GM18511 (cell line): ENCODE measurements around the gene DCAF7.

ENCODE experiments used
- ATAC-seq: cut with Tn5 transposase; IDR thresholded peaks from one replicate; pipeline ENCODE4 v1.9.1; 2021; ENCODE audit warnings: mild to moderate bottlenecking, moderate library complexity; ENCODE audit not compliant: unreplicated experiment

DCAF7 gene, protein sequence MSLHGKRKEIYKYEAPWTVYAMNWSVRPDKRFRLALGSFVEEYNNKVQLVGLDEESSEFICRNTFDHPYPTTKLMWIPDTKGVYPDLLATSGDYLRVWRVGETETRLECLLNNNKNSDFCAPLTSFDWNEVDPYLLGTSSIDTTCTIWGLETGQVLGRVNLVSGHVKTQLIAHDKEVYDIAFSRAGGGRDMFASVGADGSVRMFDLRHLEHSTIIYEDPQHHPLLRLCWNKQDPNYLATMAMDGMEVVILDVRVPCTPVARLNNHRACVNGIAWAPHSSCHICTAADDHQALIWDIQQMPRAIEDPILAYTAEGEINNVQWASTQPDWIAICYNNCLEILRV

DNA sequence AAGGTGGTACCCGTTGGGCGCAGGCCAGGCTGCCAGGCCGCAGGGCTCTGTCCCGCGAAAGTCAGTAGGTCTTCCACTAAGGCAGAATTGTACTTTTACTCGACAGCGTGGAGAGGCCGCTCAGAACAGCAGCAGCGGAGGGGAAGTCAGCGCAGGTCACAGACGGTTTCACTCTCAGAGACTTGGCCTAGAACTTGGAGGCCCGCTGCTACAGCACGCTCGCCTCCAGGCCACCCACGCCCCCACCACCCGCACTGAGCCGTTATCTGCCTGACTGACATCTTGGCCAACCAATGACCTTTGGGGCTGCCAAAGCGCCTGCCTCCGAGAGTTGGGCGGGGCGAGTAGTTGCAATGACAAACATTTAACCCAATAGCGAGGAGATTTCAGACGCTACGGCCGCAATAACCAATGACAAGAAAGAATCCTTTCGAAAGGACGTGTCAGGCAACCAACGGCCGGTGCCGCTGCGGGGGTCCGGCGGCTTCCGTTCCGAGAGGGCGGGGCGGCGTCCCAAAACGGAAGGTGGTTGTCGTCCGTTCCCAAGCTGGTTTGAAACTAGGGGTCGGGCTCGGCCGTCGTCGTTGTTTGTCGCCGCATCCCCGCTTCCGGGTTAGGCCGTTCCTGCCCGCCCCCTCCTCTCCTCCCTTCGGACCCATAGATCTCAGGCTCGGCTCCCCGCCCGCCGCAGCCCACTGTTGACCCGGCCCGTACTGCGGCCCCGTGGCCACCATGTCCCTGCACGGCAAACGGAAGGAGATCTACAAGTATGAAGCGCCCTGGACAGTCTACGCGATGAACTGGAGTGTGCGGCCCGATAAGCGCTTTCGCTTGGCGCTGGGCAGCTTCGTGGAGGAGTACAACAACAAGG, at the start of gene DCAF7:
Gene DCAF7, plus strand, starts transcription at position 532 of the 871 bp plus-strand sequence. Its CDS starts 201 bp downstream, at position 733.
- peak; percentile 96 for ATAC-seq

DNA sequence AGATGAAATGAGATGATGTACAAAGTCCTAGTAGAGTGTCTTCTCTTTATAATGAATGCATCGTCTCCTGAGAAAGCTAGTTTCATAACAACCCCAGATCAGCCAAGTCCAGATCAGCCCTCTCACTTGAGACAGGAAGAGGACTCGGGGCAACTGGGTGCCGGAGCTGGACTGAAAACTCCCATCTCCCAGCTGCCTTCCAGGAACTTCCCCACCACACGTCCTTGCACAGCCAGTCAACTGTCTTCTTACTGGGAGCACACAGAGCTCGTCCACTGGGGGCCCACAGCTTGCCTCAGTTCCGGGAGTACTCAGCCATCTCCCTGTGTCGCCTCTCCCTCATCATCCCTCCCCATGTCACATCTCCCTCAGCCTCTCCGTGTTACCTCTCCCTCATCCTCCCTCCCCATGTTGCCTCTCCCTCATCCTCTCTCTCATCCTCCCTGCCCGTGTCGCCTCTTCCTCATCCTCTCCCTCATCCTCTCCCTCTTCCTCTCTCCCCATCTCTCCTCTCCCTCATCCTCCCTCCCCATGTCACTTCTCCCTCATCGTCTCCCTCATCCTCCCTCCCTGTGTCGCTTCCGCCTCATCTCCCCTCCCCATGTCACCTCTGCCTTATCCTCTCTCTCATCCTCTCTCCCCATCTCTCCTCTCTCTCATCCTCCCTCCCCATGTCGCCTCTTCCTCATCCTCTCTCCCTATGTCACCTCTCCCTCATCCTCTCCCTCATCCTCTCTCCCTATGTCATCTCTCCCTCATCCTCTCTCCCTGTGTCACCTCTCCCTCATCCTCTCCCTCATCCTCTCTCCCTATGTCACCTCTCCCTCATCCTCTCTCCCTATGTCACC, 49.5 kb upstream of the DCAF7 start:
- no peak for ATAC-seq

DNA sequence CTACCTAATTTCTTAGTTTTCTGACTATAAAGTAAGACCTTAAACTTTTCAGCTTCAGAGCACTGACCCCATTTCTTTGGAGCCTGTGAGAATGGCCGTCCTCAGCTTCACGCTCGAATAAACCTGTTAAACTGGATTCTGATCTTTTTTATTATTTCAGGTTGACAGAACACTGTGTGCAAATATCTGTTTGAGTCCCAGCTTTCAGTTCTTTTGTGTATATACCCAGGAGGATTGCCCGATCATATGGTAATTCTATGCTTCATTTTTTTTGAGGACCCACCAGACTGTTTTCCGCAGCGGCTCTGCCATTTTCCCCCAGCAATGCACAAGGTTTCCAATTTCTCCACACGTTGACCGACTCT, 47.0 kb upstream of the DCAF7 start:
- ATAC-seq: no peak

DNA sequence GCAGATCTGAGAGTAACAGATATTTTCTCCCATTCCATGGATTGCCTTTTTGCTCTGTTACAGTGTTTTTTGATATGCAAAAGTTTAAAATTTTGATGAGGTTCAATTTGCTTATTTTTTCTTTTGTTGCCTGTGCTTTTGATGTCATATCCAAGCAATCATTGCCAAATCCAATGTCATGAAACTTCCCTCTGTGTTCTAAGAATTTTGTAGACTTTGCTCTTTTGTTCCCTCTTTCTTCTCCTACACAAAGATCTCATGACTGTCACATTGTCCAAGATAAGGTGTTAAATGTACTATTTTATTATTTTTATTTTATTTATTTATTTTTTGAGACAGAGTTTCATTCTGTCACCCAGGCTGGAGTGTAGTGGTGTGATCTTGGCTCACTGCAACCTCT, 46.0 kb upstream of the DCAF7 start:
- no peak for ATAC-seq

DNA sequence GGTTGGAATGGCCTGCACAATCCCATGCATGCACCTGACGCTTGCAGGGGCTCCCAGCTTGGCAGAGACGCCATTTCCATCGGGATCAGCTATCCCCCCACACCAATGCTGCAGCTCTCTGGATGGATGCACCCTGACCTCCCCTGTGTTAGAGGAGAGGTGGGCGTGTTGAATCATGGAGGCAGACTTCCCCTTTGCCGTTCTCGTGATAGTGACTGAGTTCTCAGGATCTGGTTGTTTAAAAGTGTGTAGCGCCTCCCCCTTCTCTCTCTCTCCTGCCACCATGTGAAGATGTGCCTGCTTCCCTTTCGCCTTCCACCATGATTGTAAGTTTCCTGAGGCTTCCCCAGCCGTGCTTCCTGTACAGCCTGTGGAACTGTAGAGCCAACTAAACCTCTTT, 44.9 kb upstream of the DCAF7 start:
- no peak for ATAC-seq

DNA sequence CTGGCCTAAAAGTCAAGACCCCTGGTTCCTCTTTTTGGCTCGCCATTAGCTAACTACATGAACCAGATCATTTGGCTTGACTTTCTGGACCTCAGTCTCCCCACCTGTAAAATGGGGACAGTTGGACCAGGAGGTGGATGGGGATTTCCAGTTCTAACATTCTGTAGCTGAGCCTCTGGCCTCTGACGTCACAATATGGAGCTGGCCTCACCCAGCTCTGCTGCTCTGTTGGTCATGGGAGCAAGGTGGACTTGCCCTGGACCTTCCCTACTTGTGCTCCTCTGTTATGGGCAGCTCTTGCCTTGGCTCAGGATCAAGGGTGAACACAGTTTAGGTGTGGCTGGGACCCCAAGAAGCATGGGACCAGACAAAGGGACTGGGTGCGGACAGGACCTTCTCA, 43.6 kb upstream of the DCAF7 start:
- no peak for ATAC-seq

DNA sequence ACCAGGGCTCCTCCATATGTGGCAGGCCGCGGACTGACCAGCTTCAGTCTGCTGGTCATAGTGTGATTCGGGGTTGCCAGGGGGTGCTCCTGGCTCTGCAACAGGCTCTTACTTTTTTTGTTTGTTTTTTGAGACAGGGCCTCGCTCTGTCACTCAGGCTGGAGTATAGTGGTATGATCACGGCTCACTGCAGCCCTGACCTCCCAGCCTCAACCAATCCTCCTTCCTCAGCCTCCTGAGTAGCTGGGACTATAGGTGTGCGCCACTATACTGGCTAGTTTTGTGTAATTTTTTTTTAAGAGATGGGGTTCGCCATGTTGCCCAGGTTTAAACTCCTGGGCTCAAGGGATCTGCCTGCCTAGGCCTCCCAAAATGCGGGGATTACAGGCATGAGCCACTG, 38.9 kb upstream of the DCAF7 start:
- ATAC-seq: no peak

DNA sequence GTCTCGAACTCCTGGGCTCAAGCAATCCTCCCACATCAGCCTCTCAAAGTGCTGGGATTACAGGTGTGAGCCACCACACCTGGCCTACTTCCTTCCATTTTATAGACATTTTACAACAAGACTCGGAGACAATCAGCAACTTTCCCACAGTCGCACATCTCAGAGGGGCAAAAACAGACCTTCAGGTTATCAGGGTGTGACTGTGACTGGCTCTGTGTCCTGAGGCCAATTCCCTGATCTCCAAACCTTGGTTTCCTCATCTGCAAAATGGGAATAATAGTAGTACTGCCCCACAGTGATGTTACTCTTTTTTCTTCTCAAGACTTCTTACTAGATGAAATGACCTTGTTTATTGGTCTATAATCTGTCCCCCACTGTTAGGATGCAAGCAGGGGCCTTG, 37.9 kb upstream of the DCAF7 start:
- no peak for ATAC-seq

DNA sequence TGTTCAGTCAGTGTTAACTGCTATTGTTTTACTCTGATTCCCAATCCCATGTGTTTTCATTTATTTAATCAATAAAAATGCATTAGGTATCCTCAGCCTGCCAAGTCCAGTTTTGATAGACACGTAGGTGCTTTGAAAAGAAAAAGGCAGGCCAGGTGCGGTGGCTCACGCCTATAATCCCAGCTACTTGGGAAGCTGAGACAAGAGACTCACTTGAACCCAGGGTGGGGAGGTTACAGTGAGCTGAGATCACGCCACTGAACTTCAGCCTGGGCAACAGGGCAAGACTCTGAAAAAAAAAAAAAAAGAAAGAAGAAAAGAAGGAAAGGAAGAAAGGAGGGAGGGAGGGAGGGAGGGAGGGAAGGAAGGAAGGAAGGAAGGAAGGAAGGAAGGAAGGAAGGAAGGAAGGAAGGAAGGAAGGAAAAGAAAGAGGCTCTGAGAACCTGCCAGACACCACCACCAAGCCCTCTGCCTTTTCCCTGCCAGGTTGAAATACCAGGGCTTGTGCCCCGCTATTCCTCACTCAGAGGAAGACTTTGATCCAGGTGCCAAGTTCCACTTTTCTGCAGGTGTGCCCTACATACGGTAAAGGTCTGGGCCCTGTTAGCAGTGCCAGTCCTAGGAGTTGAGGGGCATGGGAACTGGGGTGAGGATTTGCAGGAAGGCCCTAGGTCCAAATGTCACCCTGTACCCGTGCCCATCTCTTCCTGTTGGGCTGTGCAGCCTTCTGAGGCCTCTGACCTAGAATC, 37.2 kb upstream of the DCAF7 start:
- ATAC-seq: no peak

DNA sequence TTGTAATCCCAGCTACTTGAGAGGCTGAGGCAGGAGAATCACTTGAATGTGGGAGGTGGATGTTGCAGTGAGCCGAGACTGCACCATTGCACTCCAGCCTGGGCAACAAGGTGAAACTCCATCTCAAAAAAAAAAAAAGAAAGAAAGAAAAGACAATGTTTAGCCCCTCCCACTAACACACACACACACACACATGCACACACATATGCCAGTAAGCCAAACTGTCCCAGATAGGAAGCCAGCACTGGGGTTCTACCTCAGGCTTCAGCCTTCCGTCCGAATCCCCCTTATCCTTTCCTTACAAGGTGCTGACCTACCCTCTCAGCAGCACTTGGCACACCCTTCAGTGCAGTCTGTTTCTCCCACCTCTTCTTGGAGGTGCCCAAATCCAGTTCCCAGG, 35.8 kb upstream of the DCAF7 start:
- no peak for ATAC-seq

DNA sequence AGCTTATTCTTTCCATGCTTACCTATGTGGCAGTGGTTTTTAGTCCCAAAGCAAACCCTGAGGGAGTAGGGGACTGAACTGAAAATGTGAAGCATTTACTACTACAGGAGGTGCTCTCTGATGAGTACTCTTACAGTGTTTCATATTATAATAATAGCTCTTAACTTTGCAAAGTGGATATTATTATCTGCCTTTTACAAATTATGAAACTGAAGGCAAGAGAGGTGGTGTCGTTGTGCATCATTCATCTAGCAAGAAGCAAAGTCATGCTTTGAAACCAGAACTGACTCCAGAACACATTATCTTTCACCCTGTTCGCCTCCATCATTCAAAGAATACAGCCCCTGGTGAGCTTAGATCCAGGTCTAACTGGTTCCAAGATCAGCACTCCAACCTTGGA, 35.3 kb upstream of the DCAF7 start:
- no peak for ATAC-seq

DNA sequence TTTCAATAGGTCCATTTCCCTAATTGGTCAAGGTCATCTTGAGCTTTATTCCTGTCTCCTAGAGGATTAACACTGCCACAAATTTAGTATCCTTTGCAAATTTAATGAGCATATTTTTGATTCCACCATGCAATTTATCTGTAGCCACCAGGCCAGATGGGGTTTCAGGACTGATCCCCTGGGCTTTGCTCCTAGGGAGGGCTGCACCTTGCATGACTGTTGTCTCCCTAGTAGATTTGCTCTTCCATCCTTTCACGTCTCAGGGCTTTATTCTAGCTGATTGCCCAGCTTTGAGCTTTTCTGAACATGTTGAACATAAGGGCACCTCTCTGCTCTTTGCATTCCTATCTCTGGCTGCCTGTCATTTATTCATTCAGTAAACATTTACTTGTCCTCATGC, 34.9 kb upstream of the DCAF7 start:
- ATAC-seq: no peak

DNA sequence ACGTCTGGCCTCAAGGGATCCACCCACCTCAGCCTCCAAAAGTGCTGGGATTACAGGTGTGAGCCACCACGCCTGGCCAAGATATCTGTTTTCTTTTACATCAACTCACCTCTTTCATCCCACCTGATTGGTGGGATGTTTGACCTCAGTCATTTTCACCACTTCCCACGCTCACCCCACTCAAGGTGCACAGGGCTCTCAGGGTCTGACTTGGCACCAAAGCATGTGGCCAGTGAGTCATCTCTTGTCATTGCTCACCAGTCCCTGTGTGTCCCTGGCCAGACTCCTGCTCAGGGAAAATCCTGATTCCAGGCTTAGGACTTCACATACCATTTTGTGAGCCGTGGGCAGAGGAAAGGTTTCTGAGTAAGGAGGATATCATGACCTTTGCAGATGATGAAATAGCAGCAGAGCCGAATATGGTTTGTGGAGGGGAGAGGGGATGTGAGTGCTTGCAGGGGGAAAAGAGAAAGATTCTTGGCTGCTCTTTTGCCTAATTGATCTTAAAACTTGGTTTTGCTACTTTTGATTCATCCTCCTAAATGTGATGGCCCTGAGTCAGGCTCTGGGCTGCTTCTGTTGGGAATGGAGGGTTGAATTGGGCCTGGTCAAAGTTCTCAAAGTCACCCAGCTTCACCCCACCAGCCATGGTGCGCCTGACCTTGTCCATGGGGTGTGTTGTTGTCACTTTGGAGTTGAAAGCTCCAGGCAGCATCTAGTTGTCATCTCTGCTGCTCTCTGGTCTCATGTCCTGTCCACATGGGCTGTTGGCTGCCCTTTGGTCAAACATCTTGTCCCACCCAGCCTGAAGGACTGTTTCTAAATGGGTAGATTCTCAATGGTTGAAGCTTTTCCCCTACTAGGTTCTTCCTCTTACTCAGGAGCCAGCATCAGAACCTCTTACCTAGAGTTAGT, 33.1 kb upstream of the DCAF7 start:
- ATAC-seq: no peak

DNA sequence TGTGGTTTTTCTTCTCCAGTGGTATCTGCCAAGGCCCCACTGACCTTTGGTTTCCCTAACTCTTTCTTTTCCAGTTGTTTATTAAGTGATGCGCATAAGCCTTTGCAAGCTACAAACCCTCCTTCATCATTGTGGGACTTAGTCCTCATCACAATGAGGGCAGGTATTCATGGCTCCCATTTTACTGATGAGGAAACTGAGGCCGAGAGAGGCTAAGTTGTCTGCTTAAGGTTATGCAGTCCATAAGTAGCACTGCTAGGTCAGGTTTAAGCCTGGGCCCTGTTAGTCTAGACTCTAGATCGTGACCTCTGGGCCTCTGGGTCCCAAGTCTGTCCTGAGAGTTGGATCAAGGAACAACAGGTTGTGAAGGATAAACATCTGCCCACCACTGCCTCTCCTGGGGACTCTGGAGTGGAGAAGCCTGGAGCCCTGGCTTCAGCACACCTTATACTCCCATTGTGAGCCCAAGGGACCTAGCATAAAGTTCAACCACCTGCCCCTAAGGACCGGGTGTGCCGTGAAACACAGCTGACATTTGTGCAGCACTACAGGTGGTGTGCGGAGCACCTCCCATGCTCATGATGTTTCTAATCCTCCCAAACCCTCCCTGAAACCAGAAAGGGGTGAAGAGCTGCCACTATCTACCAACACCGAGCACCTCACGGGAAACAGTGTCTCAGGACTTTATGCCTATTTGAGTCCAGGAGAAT, 32.3 kb upstream of the DCAF7 start:
- ATAC-seq: no peak

DNA sequence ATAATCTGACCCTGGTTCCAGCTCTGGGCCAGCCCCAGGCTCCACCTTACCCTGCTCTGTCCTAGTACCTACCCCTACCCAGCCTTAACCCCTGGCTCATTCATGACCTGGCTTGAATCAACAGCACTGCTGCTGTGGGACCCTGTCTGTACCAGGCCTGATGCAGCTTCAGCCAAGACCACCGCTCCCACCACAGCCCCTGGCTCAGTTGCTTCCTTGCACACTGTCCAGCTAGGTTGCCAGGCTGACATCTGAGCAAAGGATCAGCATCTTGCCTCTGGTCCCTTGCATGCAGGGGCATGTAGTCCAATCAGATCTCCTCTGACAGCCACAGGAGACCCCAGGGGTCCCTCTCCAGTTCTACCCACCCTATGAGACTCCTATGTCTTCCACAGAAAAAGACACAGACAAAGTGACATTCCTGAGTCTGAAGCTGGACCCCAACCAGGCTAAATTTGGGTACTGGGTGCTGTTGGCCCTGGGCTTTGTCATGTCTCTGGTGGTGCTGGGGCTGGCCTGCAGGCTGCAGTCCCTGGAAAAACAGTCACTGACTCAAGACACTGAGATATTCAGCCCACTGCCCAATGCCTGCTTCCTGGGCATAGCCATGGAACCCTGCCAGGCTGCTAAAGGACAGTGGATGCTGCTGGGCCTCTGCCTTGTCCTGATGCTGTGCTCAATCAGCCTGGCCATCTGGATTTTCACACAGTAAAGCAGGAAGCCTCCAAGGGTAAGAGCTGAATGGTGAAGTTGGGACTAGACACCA, 31.0 kb upstream of the DCAF7 start:
- ATAC-seq: no peak

DNA sequence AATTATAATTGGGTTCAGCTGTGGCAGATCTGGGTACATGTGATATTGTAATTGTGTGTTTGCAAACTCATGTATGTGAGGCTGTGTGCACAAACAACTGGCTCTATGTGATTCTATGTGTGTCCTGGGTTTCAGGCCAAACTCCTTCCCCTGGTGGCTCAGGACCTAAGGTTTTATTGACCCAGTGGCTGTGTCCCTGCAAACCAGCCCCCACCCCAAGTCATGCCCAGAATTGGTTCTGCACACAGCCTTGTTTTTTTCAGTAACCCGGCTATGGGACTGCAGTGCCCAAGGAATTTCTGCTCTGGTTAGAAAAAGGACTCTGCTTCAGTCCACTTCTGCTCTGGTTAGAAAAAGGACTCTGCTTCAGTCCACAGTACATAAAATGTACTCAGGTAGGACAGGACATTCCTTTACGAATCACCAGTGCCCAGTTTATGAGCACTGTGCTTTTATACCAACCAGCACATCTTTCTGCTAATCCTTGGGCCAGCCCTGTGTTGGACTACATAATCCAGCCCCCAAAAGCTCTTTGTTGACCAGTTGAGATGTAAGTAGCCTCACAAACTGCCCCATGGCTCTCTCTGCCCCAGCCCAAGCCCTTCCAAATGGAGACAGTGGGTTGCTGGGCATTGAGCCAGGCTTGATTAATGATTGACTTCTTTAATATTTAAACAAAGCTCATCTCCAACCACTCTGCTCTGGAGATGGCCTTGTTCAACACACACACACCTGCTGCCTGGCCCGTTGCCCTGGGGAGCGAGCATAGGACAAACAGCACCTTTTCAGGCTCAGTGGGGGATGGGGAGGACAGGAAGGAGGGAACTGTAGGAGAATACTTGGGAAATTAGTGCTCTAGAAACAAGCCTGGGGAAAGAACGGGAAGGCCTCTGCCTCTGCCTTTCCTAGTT, 30.1 kb upstream of the DCAF7 start:
- no peak for ATAC-seq

DNA sequence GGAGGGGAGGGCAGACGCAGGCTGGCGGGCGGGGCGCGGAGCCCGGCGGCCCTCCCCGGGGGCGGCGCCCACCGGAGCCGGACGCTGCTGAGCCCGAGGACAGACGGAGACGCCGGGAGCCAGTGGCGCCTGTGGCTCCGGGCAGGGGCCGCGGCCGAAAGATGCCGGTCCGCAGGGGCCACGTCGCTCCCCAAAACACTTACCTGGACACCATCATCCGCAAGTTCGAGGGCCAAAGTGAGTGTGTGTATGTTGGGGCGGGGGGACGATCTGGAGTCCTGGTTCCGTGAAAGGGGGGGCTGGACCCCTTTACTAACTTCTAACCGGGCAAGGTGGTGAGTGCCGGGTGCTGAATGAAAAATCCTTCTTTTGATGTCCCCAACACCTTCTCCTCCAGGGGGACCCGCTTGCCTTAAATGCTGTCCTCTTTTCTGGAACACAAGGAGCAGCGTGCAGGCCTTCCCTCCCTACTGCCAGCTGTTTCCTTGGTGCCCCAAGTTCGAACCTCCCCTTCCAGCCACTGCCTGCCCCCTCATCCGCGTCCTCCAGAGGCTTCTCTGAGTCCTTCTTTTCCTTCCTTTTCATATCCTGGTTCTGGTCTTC, 26.9 kb upstream of the DCAF7 start, which contains the start of gene KCNH6:
Gene KCNH6, plus strand, starts transcription at position 106 of the 603 bp plus-strand sequence. Its CDS starts 56 bp downstream, at position 162.
- no peak for ATAC-seq
